ENCODE results near the gene METRN. TPM values are rescaled to one million over a fixed set of nuclear protein-coding genes. Genes with fewer than 3 reads are reported as not detected.
"Not testable (repeated sequence)": the region's sequence is repeated elsewhere in the genome, so short reads cannot be mapped to it uniquely, and the experiment has no call there.

The METRN gene
- total RNA-seq, 1 donor from 2014 or later = 6.7 TPM

GRCh38 chr16:687499-687898 is 27.4 kb upstream of the METRN start:
- ChIA-PET CTCF (no interaction called here), POLR2A (no interaction called here)
- intact Hi-C loops (cut with micrococcal nuclease) = no loop called here
- Mint-ChIP-seq H3K4me1 (peaks cover 37% of the 10 kb centered on the region), H3K27ac (no peak overlapping the region), H3K9me3 (no peaks in the 10 kb centered on the region), H3K27me3 (peaks cover under 1% of the 10 kb centered on the region), H3K36me3 (ENCODE audit: low read depth) (peaks cover 24% of the 10 kb centered on the region), H3K4me3 (peak overlapping the region; percentile 7)
- ATAC-seq (ENCODE audit: low read depth) (no peak), DNase-seq (no peak)
- no peak for TF ChIP-seq CTCF (IDR thresholded peaks at IDR 0.05)

GRCh38 chr16:689175-689897 is 25.6 kb upstream of the METRN start:
- Mint-ChIP-seq H3K27me3 (peaks cover 9% of the 10 kb centered on the region), H3K9me3 (no peaks in the 10 kb centered on the region), H3K4me3 (peak overlapping the region; percentile 90), H3K4me1 (peaks cover 33% of the 10 kb centered on the region), H3K36me3 (ENCODE audit: low read depth) (peaks cover 15% of the 10 kb centered on the region), H3K27ac (peak overlapping the region; percentile 82)
- ChIA-PET CTCF (no interaction called here), POLR2A (interaction anchor here (0.6 to 2.3 kb wide), 10 partner anchors 9 to 1093 kb away, joined by 4 to 34 read pairs (median 10); partner anchors contain the start of genes ANTKMT, CCDC78, HAGHL and NUBP2)
- ATAC-seq (ENCODE audit: low read depth) (no peak), DNase-seq (no peak)
- intact Hi-C loops (cut with micrococcal nuclease) = no loop called here
- TF ChIP-seq CTCF (IDR thresholded peaks at IDR 0.05) = no peak

- Mint-ChIP-seq H3K27me3 (peaks cover 15% of the 10 kb centered on the region), H3K36me3 (ENCODE audit: low read depth) (peaks cover 13% of the 10 kb centered on the region), H3K4me3 (peak overlapping the region; percentile 90), H3K4me1 (peaks cover 37% of the 10 kb centered on the region)
- H3K9me3 Mint-ChIP-seq; H3K27ac Mint-ChIP-seq; intact Hi-C loops (cut with micrococcal nuclease); DNase-seq; ATAC-seq (ENCODE audit: low read depth); CTCF ChIA-PET: not testable (repeated sequence)
- POLR2A ChIA-PET = interaction anchor here (1.1 kb wide), 1 partner anchor 164 kb away, joined by 3 read pairs; the partner anchor contains the start of gene CAPN15
Measured at GRCh38 chr16:691242-691641, 23.7 kb upstream of the METRN start.

DNA sequence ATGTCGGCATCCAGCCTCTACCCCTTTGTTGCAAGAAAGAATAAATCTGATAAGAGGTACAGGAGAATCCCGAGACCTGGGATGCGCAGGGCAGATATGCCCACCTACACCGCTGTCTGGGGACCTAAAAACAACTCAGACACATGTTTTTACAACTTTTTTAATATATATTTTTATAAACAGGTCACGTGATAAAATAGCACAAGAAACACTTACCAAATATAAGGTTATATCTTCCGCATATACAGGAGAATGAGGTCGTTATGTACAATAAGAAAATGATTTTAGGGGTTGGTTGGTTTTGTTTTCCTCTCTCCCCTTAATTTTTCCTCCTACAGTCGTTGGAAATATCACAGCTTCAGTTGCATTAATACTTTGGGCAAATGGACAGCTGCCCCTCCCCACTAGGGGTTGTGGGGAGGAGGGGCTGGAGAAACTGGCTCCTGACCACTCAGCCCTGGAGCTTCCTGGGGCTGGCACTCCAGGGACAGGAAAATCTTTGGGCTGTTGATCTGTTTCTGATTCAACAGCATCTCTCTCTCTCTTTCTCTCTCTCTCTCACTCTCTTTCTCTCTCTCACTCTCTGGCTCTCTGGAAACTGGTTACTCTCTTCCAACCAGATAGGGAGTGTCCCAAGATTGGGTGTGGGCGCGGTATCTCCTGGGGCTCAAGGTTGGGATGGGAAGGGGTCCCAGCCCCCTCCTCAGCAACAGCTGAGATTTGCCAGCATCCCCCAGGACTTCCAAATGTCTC is 22.4 kb upstream of the METRN start:
- TF ChIP-seq CTCF (IDR thresholded peaks at IDR 0.05) = no peak
- Mint-ChIP-seq H3K27ac (no peak overlapping the region), H3K4me1 (peaks cover 37% of the 10 kb centered on the region), H3K27me3 (peaks cover 17% of the 10 kb centered on the region), H3K36me3 (ENCODE audit: low read depth) (peaks cover 6% of the 10 kb centered on the region), H3K9me3 (no peaks in the 10 kb centered on the region), H3K4me3 (no peak overlapping the region)
- DNase-seq (no peak), ATAC-seq (ENCODE audit: low read depth) (no peak)
- CTCF ChIA-PET = no interaction called here
- intact Hi-C loops (cut with micrococcal nuclease) = no loop called here
- POLR2A ChIA-PET = interaction anchor here (1.2 kb wide), 1 partner anchor 8 kb away, joined by 3 read pairs; the partner anchor contains the start of gene JMJD8

GRCh38 chr16:693364-693763 is 21.6 kb upstream of the METRN start:
- H3K4me3 Mint-ChIP-seq = peak overlapping the region; percentile 28
- intact Hi-C loops (cut with micrococcal nuclease) = no loop called here
- POLR2A ChIA-PET = interaction anchor here (1.2 kb wide), 1 partner anchor 9 kb away, joined by 3 read pairs; the partner anchor contains the start of gene JMJD8
- TF ChIP-seq CTCF (IDR thresholded peaks at IDR 0.05) = no peak
- H3K4me1 Mint-ChIP-seq = peaks cover 36% of the 10 kb centered on the region
- ATAC-seq (ENCODE audit: low read depth) = no peak
- H3K27ac Mint-ChIP-seq = no peak overlapping the region
- peaks cover 5% of the 10 kb centered on the region for H3K36me3 Mint-ChIP-seq (ENCODE audit: low read depth)
- no peaks in the 10 kb centered on the region for H3K9me3 Mint-ChIP-seq
- peaks cover 17% of the 10 kb centered on the region for H3K27me3 Mint-ChIP-seq
- CTCF ChIA-PET = no interaction called here
- DNase-seq = no peak

Measured in activated B cell treated with CpG ODN at 0.5 μM for 24 hours (primary cell).